HL-60 (cell line): Measurements from ENCODE around the gene MYEOV.

Experiments
- GABPA ChIP-seq: IDR thresholded peaks from 2 replicates; pipeline ENCODE4 v1.6.1; 2012; ENCODE audit warnings: low read depth
- POLR2AphosphoS5 ChIP-seq: IDR thresholded peaks from 2 replicates; pipeline ENCODE4 v1.6.1; 2012; ENCODE audit warnings: low read depth
- TF ChIP-seq, protein P1 (sequence below): IDR thresholded peaks from one replicate; pipeline ENCODE4 v1.5.1; 2011; ENCODE audit warnings: low read length, control low read depth, inconsistent platforms; ENCODE audit not compliant: insufficient read depth

DNA sequence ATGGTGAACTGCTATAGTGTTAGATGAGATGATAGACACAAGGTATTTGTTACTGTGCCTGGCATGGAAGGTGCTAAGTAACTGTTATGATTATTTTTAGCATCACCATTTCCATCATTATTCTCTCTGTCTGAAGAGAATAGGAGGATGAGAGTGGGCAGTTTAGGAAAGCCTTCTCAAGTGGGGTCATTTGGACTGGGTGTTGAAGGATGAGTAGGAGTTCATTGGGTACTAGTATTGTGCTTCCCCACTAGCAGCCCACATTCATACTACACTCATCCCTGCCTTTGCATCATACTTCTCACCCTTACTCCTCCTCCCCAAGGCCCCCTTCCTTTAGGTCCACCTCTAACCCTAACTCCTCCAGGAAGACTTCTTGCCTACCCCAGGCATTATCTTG, 20.6 kb downstream of the MYEOV start:
- TF ChIP-seq GABPA (no peak), POLR2AphosphoS5 (no peak)
- TF ChIP-seq, protein P1, sequence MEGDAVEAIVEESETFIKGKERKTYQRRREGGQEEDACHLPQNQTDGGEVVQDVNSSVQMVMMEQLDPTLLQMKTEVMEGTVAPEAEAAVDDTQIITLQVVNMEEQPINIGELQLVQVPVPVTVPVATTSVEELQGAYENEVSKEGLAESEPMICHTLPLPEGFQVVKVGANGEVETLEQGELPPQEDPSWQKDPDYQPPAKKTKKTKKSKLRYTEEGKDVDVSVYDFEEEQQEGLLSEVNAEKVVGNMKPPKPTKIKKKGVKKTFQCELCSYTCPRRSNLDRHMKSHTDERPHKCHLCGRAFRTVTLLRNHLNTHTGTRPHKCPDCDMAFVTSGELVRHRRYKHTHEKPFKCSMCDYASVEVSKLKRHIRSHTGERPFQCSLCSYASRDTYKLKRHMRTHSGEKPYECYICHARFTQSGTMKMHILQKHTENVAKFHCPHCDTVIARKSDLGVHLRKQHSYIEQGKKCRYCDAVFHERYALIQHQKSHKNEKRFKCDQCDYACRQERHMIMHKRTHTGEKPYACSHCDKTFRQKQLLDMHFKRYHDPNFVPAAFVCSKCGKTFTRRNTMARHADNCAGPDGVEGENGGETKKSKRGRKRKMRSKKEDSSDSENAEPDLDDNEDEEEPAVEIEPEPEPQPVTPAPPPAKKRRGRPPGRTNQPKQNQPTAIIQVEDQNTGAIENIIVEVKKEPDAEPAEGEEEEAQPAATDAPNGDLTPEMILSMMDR, result no peak
